LoVo (cell line): ENCODE measurements around the gene RCAN1.

Source experiments
- DNase-seq: peaks from one replicate; pipeline ENCODE4 v3.0.0-alpha.2; 2016; ENCODE audit warnings: low spot score

The RCAN1 gene

GRCh38 chr21:34614628-34615486 is at the start of gene RCAN1:
RCAN1 (minus strand) TSS chr21:34615113; CDS start chr21:34615011, 102 bp downstream.
- DNase-seq = peak; percentile 95

GRCh38 chr21:34661848-34662247 is 46.9 kb upstream of the RCAN1 start:
- no peak for DNase-seq

- DNase-seq = no peak
These were observed 38.6 kb upstream of the RCAN1 start for GRCh38 chr21:34653522-34653921.

- DNase-seq = no peak
These were observed 36.7 kb upstream of the RCAN1 start for GRCh38 chr21:34651642-34652041.

DNA sequence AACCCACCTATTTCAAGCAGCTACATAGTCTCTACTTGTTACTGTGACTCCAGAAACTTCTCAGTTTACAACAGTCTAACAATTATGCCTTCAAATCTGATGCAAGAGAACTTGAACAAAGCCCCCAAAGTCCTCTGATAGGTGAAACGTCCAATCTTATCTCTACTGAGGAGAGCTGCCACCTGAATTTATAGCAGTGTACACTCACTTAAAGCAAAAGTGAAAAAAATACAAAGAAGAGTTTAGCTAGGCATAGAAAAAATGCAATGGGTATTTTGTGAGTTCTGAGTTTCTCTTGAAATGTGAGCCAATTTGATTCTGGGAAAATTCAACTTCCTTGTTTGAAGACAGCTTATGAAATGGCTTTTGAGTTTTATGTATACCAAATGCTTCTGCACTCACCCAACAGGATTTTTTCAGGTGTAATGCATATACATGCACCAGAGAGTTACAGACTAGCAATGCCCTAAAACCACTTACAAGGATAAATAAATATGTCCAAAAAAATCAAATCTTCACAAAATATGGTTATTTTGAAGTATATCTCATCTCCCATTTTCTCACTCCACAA is 36.0 kb upstream of the RCAN1 start:
- no peak for DNase-seq

DNA sequence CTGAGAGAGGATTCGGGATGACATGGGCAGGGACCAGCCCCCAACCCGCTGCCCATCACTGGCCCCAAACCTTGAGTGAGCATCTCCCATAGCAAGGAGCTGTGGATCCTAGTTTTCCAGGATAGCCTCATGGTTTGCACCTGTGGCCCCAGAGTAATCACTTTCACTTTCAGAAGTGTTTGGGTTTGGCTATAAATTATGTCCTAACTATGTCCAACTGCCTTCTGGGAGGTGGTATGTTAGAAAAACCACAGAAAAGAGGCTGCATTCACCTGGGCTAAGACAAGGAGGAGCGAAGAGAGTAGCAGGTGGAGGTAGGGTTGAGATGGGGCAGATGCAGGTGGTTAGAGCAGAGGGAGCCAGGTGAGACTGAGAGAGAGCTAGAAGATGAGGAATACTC is 34.5 kb upstream of the RCAN1 start:
- DNase-seq = no peak

DNA sequence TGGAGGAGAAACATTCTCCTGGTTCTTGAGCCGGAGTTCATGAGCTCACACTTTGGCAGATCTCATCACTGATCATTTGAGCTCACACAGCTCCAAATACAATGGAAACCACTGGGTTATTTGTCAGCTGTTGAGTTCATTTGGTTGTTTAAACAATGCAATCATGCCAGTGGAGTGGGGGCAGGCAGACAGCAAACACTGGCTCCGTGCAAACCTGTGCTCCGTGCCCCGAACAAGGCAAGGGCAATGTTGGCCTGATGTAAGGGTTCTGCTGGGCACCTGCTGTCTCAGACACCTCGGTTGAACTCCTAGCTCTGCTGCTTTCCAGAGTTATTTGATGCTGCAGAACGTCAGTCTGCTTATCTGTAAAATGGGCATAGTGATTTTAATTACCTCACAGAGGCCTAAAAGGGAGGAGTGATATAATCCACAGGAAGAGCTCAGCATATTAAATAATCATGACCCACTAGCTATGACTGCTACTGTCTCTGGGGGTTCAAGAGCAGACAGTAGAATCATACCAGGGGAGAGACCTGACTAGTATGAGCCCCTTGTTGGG is 33.9 kb upstream of the RCAN1 start:
- DNase-seq = no peak

GRCh38 chr21:34647555-34647954 is 32.6 kb upstream of the RCAN1 start:
- DNase-seq = no peak

DNA sequence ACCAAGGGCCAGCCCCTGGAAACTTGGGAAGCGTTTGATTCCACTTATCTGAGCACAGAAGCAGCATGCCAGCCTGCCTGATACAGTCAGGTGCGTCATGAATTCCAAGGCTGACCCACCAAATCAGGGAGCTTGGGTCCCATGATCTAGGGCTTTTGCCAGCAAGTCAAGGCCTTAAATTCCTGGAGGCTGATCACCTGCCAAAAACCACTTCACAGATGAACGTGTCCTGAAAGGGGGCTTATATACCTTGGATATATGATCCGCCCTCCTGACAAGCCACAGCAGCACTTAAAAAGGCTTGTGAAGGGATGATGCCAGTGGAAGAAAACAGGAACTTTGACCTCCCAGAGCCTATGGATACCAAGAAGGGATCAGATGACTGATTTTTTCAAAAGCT is 29.9 kb upstream of the RCAN1 start:
- peak; percentile 16 for DNase-seq

- DNase-seq = no peak
These were observed 27.5 kb upstream of the RCAN1 start for GRCh38 chr21:34642211-34643075.

- no peak for DNase-seq
These were observed 25.9 kb upstream of the RCAN1 start for GRCh38 chr21:34640858-34641257.

GRCh38 chr21:34639882-34640788 is 25.2 kb upstream of the RCAN1 start:
- no peak for DNase-seq

DNA sequence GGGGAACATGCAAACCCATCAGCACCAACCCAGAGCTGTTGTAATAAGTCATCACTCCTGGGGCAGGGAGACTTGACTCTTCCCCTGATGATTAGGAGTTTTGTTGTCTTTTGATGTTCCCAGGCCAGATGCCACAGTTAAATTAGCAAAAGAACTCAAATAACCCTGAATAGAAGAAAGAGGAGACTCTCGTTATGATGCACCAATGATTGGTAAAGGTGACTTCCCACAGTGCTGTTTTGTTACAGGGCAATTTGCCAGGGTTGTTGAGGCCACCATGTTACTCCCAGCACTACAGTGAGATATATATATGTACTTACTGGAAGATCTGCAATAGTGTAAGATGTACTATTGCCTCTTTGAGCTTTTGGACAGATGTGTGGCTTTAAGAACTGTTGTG is 24.3 kb upstream of the RCAN1 start:
- DNase-seq = no peak

GRCh38 chr21:34636961-34637360 is 22.0 kb upstream of the RCAN1 start:
- DNase-seq = no peak

GRCh38 chr21:34635307-34635706 is 20.4 kb upstream of the RCAN1 start:
- DNase-seq = no peak

GRCh38 chr21:34632498-34632897 is 17.6 kb upstream of the RCAN1 start:
- DNase-seq = no peak

- peak; percentile 71 for DNase-seq
These were observed 15.7 kb upstream of the RCAN1 start for GRCh38 chr21:34630536-34631143.

- DNase-seq = no peak
These were observed 11.2 kb upstream of the RCAN1 start for GRCh38 chr21:34626131-34626530.

- no peak for DNase-seq
These were observed 10.2 kb upstream of the RCAN1 start for GRCh38 chr21:34625030-34625593.

DNA sequence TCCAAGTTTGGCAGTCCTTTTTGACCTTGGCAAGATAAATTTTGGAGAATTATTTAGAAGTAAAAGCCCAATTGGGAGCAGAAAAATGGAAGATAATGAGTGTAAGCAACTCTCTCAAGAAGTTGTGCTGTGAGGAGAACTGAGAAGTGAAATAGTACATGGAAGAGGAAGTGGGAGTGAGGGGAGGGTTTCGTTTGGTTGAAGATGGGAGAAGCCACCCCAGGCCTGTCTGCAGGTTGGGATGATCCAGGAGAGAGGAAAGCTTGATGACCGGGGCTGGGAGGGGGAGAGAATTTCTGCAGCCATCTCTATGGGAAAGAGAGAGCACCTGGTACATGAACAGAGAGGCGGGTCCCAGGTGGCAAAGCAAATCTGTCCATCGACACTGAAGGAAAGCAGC is 8.6 kb upstream of the RCAN1 start:
- no peak for DNase-seq
